H1 (cell line): Measurements from ENCODE around the gene PRR14L. TPM values are rescaled to one million over a fixed set of nuclear protein-coding genes. Genes with fewer than 3 reads are reported as not detected.

Experiments
- CTCF ChIA-PET: fragments of 300-600 bp; sonication (Branson Sonifier 250); formaldehyde crosslinking; loops from one replicate; lab custom pipeline; 2021; ENCODE audit not compliant: partially characterized antibody; lab: Charles Lee
- POLR2A ChIA-PET: fragments of 300-600 bp; sonication (Branson Sonifier 250); formaldehyde crosslinking; loops from one replicate; lab custom pipeline; 2021; ENCODE audit warnings: inconsistent platforms; ENCODE audit not compliant: partially characterized antibody; lab: Charles Lee
- DNase-seq, 2 experiments: peaks; one replicate each; pipeline versions ENCODE4 v3.0.0 to v3.0.0-alpha.2; 2010 to 2022; ENCODE audit warnings: low spot score in 2 of 2, low read depth in 1 of 2, mixed read lengths in 1 of 2
- FAIRE-seq: peaks from 2 replicates; lab custom pipeline; 2011; peaks lifted over from hg19 to GRCh38; lab: Jason Lieb, UNC
- H2AFZ ChIP-seq: 2 replicates; pipeline ENCODE4 v1.8.1; 2012; ENCODE audit warnings: low read length, inconsistent platforms
- H2AK5ac ChIP-seq: 2 replicates; pipeline ENCODE4 v1.6.1; 2013; ENCODE audit warnings: low read depth, low read length
- H2BK120ac ChIP-seq: replicated peaks from 2 replicates; pipeline ENCODE3; 2013; ENCODE audit warnings: low read depth, low read length, inconsistent platforms
- H2BK12ac ChIP-seq: 2 replicates; pipeline ENCODE4 v1.6.1; 2013; ENCODE audit warnings: low read depth, low read length
- H2BK15ac ChIP-seq: 2 replicates; pipeline ENCODE4 v1.6.1; 2013; ENCODE audit warnings: low read length
- H2BK20ac ChIP-seq: 2 replicates; pipeline ENCODE4 v1.6.1; 2013; ENCODE audit warnings: low read length
- H2BK5ac ChIP-seq: 2 replicates; pipeline ENCODE4 v1.6.1; 2013; ENCODE audit warnings: low read depth, low read length
- H3K14ac ChIP-seq: 2 replicates; pipeline ENCODE4 v1.6.1; 2013; ENCODE audit warnings: inconsistent platforms; ENCODE audit not compliant: insufficient read length
- H3K18ac ChIP-seq: 2 replicates; pipeline ENCODE4 v1.6.1; 2013; ENCODE audit warnings: low read length; ENCODE audit errors: extremely low read depth
- H3K23ac ChIP-seq: 2 replicates; pipeline ENCODE4 v1.6.1; 2013; ENCODE audit warnings: inconsistent platforms; ENCODE audit not compliant: insufficient read length
- H3K23me2 ChIP-seq: 2 replicates; pipeline ENCODE4 v1.6.1; 2013; ENCODE audit warnings: low read depth, low read length
- H3K27ac ChIP-seq: 2 replicates; pipeline ENCODE4 v1.6.1; 2011; ENCODE audit warnings: low read depth, low read length, inconsistent platforms
- H3K27me3 ChIP-seq, 4 experiments: replicated peaks in 1 of 4; 1 replicate in 1 of 4; 2 replicates in 3 of 4; pipeline versions ENCODE4 v1.6.1 to v1.8.1; 2011 to 2013; ENCODE audit warnings: low read length in 3 of 4, mild to moderate bottlenecking in 3 of 4, inconsistent platforms in 2 of 4, mixed read lengths in 2 of 4, moderate library complexity in 1 of 4; ENCODE audit not compliant: control insufficient read depth in 3 of 4, insufficient read depth in 3 of 4; ENCODE audit errors: extremely low read depth in 1 of 4
- H3K36me3 ChIP-seq, 4 experiments: 2 replicates each; pipeline versions ENCODE4 v1.6.1 to v1.8.1; 2011 to 2013; ENCODE audit warnings: mild to moderate bottlenecking in 4 of 4, low read length in 3 of 4, moderate library complexity in 2 of 4, control low read depth in 1 of 4, inconsistent platforms in 1 of 4; ENCODE audit not compliant: insufficient read depth in 4 of 4, control insufficient read depth in 2 of 4
- H3K4ac ChIP-seq: replicated peaks from 2 replicates; pipeline ENCODE3; 2013; ENCODE audit warnings: low read length, low read depth, mixed read lengths, inconsistent platforms; ENCODE audit not compliant: insufficient read length
- H3K4me1 ChIP-seq, 4 experiments: replicated peaks in 1 of 4; 1 replicate in 1 of 4; 2 replicates in 3 of 4; pipeline versions ENCODE4 v1.6.1 to v1.8.1; 2011 to 2013; ENCODE audit warnings: low read length in 3 of 4, inconsistent platforms in 2 of 4, mixed read lengths in 1 of 4; ENCODE audit not compliant: insufficient read depth in 4 of 4, control insufficient read depth in 3 of 4
- H3K4me2 ChIP-seq, 2 experiments: 2 replicates each; pipeline versions ENCODE4 v1.6.1 to v1.8.1; 2011 to 2013; ENCODE audit warnings: low read depth in 2 of 2, low read length in 2 of 2, control low read depth in 1 of 2, inconsistent platforms in 1 of 2, mild to moderate bottlenecking in 1 of 2; ENCODE audit not compliant: insufficient read depth in 1 of 2
- H3K4me3 ChIP-seq, 4 experiments: fragments of 200-600, 300-600 bp in 1 of 4; sonication (generic), shearing (Covaris generic), sonication (Bioruptor Twin) in 1 of 4; 2 replicates each; pipeline versions ENCODE4 v1.5.1 to v1.8.1; 2011 to 2016; ENCODE audit warnings: low read length in 4 of 4, low read depth in 3 of 4, control low read depth in 2 of 4, inconsistent platforms in 2 of 4, mild to moderate bottlenecking in 2 of 4, mixed read lengths in 1 of 4, moderate library complexity in 1 of 4; ENCODE audit not compliant: insufficient read depth in 2 of 4; ENCODE audit errors: extremely low read depth in 1 of 4
- H3K56ac ChIP-seq: replicated peaks from 2 replicates; pipeline ENCODE3; 2013; ENCODE audit warnings: low read depth, mild to moderate bottlenecking, mixed read lengths, low read length, inconsistent platforms; ENCODE audit not compliant: insufficient read length
- H3K79me1 ChIP-seq: 2 replicates; pipeline ENCODE4 v1.6.1; 2013; ENCODE audit warnings: low read depth, low read length, control low read depth
- H3K79me2 ChIP-seq, 2 experiments: 2 replicates each; pipeline versions ENCODE4 v1.6.1 to v1.8.1; 2012 to 2013; ENCODE audit warnings: low read length in 2 of 2, mild to moderate bottlenecking in 2 of 2, inconsistent platforms in 1 of 2; ENCODE audit not compliant: insufficient read depth in 2 of 2, control insufficient read depth in 1 of 2
- H3K9ac ChIP-seq, 4 experiments: replicated peaks in 1 of 4; 1 replicate in 1 of 4; 2 replicates in 3 of 4; pipeline versions ENCODE4 v1.6.1 to v1.8.1; 2011 to 2013; ENCODE audit warnings: low read depth in 3 of 4, low read length in 3 of 4, control low read depth in 2 of 4, mild to moderate bottlenecking in 2 of 4, moderate library complexity in 2 of 4, inconsistent platforms in 1 of 4; ENCODE audit errors: extremely low read depth in 1 of 4
- H3K9me3 ChIP-seq, 2 experiments: 2 replicates each; pipeline versions ENCODE4 v1.6.1 to v1.8.1; 2012 to 2013; ENCODE audit warnings: mild to moderate bottlenecking in 2 of 2, moderate library complexity in 2 of 2, control low read depth in 1 of 2, inconsistent platforms in 1 of 2, low read depth in 1 of 2, low read length in 1 of 2, mixed read lengths in 1 of 2; ENCODE audit not compliant: insufficient read depth in 2 of 2
- H4K20me1 ChIP-seq, 2 experiments: replicated peaks in 1 of 2; 2 replicates each; pipeline versions ENCODE3 to v1.8.1; 2011 to 2013; ENCODE audit warnings: inconsistent platforms in 2 of 2, low read length in 2 of 2, mild to moderate bottlenecking in 1 of 2; ENCODE audit not compliant: insufficient read depth in 2 of 2, control insufficient read depth in 1 of 2
- H4K5ac ChIP-seq: 2 replicates; pipeline ENCODE4 v1.6.1; 2013; ENCODE audit warnings: low read length, low read depth, mixed read lengths, inconsistent platforms; ENCODE audit not compliant: insufficient read length
- H4K8ac ChIP-seq: 2 replicates; pipeline ENCODE4 v1.8.0; 2013; ENCODE audit warnings: mild to moderate bottlenecking, moderate library complexity, low read length, inconsistent platforms; ENCODE audit not compliant: insufficient read depth; ENCODE audit errors: extremely low read depth
- H4K91ac ChIP-seq: replicated peaks from 2 replicates; pipeline ENCODE3; 2013; ENCODE audit warnings: low read length, mixed read lengths, inconsistent platforms; ENCODE audit not compliant: insufficient read length
- BCL11A ChIP-seq, 2 experiments: IDR thresholded peaks; one replicate each; pipeline ENCODE4 v1.6.1; 2011; ENCODE audit warnings: low read depth in 2 of 2, low read length in 2 of 2, mild to moderate bottlenecking in 2 of 2
- CREB1 ChIP-seq: IDR thresholded peaks from 2 replicates; pipeline ENCODE4 v1.6.1; 2012; ENCODE audit warnings: inconsistent platforms
- EP300 ChIP-seq, 2 experiments: IDR thresholded peaks; 1 replicate in 1 of 2; 2 replicates in 1 of 2; pipeline ENCODE4 v1.6.1; 2011 to 2012; ENCODE audit warnings: low read depth in 2 of 2, low read length in 2 of 2, mild to moderate bottlenecking in 2 of 2, borderline replicate concordance in 1 of 2, inconsistent platforms in 1 of 2, moderate library complexity in 1 of 2
- HDAC6 ChIP-seq: IDR thresholded peaks from one replicate; pipeline ENCODE4 v1.7.1; 2012; ENCODE audit warnings: low read depth, mild to moderate bottlenecking, inconsistent platforms, low read length, moderate library complexity
- PHF8 ChIP-seq: fragments of 200-600 bp; sonication (generic); conservative IDR thresholded peaks from 2 replicates; pipeline ENCODE4 v1.7.1; 2012; ENCODE audit warnings: low read depth, mild to moderate bottlenecking, inconsistent platforms, low read length, moderate library complexity
- POLR2AphosphoS5 ChIP-seq: IDR thresholded peaks from 2 replicates; pipeline ENCODE4 v1.6.1; 2011; ENCODE audit warnings: low read depth, low read length
- WGBS, 2 experiments: shearing (Covaris generic) in 1 of 2; methylation state at CpG; one replicate each; pipeline versions ENCODE4 v1.1.6 to v1.1.7; 2013 to 2015; ENCODE audit warnings: low lambda C conversion rate in 2 of 2, mixed read lengths in 2 of 2, inconsistent platforms in 1 of 2, low coverage in 1 of 2, missing lambda C conversion rate in 1 of 2; ENCODE audit not compliant: insufficient replicate concordance in 2 of 2, insufficient coverage in 1 of 2, insufficient read length in 1 of 2; ENCODE audit errors: extremely low coverage in 1 of 2, missing lambda C conversion rate in 1 of 2; 5-methylcytosine and 5-hydroxymethylcytosine counted together
- polyA plus RNA-seq, 7 experiments: library from polyadenylated mRNA; depleted of rRNA in 3 of 7; stranded (reverse) in 5 of 7; unstranded in 2 of 7; fragments of >200 nt in 5 of 7; fragments of 200-250 nt in 2 of 7; gene quantifications; 1 replicate in 5 of 7; 2 replicates in 1 of 7; 4 replicates in 1 of 7; pipeline versions ENCODE4 v1.2.1 to v1.2.3, GENCODE V29; 2011 to 2013; ENCODE audit warnings: missing spikeins in 2 of 7, mixed read lengths in 2 of 7
- total RNA-seq: library from RNA; stranded (reverse); fragmentation: NEBNext Ultra II Directional; extraction: Animal tissue kit (Norgen Biotek cat#: 25700); gene quantifications from 2 replicates; pipeline ENCODE4 v1.2.1, GENCODE V29; 2021
- TF ChIP-seq, protein P1 (sequence below), 3 experiments: IDR thresholded peaks; 1 replicate in 2 of 3; 2 replicates in 1 of 3; pipeline versions ENCODE4 v1.5.1 to v1.6.1; 2011; ENCODE audit warnings: low read length in 3 of 3, mild to moderate bottlenecking in 3 of 3, inconsistent platforms in 2 of 3, low read depth in 1 of 3, moderate library complexity in 1 of 3; ENCODE audit not compliant: insufficient read depth in 1 of 3; ENCODE audit errors: control extremely low read depth in 1 of 3
- TF ChIP-seq, protein P2 (sequence below): IDR thresholded peaks from 2 replicates; pipeline ENCODE4 v1.6.1; 2012; ENCODE audit warnings: low read length, inconsistent platforms

PRR14L gene
- total and polyA plus RNA-seq, 2 of the 8 experiments (the other 6 are each of a cell fraction or from before 2014, with no cell fraction given), result 26.5 to 98.6 TPM

DNA sequence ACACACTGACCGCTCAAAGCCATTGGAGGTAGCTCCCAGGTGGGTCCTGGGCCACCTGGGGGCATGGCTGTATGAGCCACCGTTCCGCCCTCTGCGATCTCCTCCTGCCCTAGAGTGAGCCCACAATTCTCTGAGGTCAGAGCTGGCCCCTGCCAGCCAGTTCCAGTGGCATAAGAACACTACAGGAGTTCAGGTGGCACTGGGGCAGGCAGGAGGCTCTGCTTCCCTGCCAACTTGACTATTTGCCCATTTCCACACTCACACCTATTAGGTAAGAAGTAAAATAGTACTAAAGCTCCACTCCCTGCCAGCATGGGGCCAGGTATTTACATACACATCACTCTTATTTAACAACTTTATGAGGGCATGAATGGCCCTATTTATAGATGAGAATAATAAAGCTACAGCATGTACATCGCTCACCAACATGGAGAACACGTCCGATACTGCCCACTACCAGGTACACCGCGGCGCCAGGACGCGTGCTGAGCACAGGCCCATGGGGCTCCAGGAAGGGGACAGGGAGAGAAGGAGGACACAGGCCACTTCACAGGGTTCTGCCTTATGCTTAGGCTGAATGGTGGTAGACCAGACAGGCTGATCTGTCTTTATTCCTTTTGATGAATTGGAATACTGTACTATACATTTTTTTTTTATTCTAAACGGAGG is 114.2 kb downstream of the PRR14L start:
- Histone ChIP-seq H2BK15ac (no peak overlapping the region), H3K79me1 (peaks cover 17% of the 10 kb centered on the region), H3K4ac (no peak overlapping the region), H3K9me3 (no peaks in the 10 kb centered on the region), H2BK20ac (no peak overlapping the region), H2BK12ac (no peak overlapping the region), H3K4me2 (no peak overlapping the region), H3K18ac (no peak overlapping the region), H4K91ac (no peak overlapping the region), H2AK5ac (no peak overlapping the region), H3K4me3 (no peak overlapping the region), H4K5ac (no peak overlapping the region), H2BK5ac (no peak overlapping the region), H4K8ac (no peak overlapping the region), H3K56ac (no peak overlapping the region), H3K36me3 (no peaks in the 10 kb centered on the region), H3K23ac (no peak overlapping the region), H3K27ac (no peak overlapping the region), H2AFZ (no peak overlapping the region), H4K20me1 (peaks cover 10 to 17% of the 10 kb centered on the region in 2 experiments), H2BK120ac (no peak overlapping the region), H3K14ac (no peak overlapping the region), H3K9ac (no peak overlapping the region), H3K79me2 (peaks cover 2 to 51% of the 10 kb centered on the region in 2 experiments; a peak in 3 of 4 replicates), H3K23me2 (peaks cover 6% of the 10 kb centered on the region; the same call in 1 of the 2 replicates), H3K27me3 (no peaks in the 10 kb centered on the region), H3K4me1 (peaks cover 0 to 9% (median 7%) of the 10 kb centered on the region in 4 experiments; a peak in 5 of 7 replicates)
- WGBS, 2 experiments, result 96% methylated on average over 13 of the region's 13 CpGs; no CpG with 5 or more reads in 1 of the 2 experiments
- POLR2A ChIA-PET, result interaction anchor here (1.4 kb wide), 1 partner anchor 11 kb away, joined by 5 read pairs; no protein-coding TSS in a partner anchor
- CTCF ChIA-PET, result interaction anchor here (1.0 to 9.3 kb wide), 8 partner anchors 11 to 187 kb away, joined by 3 to 105 read pairs (median 5); no protein-coding TSS in a partner anchor
- FAIRE-seq (no peak), DNase-seq (no peak)
- TF ChIP-seq HDAC6 (no peak), BCL11A (IDR thresholded peaks at IDR 0.05; ENCODE audit: low read depth in 2 of 2, low read length in 2 of 2) (no peak), EP300 (IDR thresholded peaks at IDR 0.05; ENCODE audit: borderline replicate concordance in 1 of 2, low read depth in 2 of 2, low read length in 2 of 2) (no peak), POLR2AphosphoS5 (no peak), PHF8 (no peak), CREB1 (no peak)
- TF ChIP-seq, protein P1, sequence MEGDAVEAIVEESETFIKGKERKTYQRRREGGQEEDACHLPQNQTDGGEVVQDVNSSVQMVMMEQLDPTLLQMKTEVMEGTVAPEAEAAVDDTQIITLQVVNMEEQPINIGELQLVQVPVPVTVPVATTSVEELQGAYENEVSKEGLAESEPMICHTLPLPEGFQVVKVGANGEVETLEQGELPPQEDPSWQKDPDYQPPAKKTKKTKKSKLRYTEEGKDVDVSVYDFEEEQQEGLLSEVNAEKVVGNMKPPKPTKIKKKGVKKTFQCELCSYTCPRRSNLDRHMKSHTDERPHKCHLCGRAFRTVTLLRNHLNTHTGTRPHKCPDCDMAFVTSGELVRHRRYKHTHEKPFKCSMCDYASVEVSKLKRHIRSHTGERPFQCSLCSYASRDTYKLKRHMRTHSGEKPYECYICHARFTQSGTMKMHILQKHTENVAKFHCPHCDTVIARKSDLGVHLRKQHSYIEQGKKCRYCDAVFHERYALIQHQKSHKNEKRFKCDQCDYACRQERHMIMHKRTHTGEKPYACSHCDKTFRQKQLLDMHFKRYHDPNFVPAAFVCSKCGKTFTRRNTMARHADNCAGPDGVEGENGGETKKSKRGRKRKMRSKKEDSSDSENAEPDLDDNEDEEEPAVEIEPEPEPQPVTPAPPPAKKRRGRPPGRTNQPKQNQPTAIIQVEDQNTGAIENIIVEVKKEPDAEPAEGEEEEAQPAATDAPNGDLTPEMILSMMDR (IDR thresholded peaks at IDR 0.05; ENCODE audit: control extremely low read depth in 1 of 3, insufficient read depth in 1 of 3, low read depth in 1 of 3, low read length in 3 of 3), result no peak
- TF ChIP-seq, protein P2, sequence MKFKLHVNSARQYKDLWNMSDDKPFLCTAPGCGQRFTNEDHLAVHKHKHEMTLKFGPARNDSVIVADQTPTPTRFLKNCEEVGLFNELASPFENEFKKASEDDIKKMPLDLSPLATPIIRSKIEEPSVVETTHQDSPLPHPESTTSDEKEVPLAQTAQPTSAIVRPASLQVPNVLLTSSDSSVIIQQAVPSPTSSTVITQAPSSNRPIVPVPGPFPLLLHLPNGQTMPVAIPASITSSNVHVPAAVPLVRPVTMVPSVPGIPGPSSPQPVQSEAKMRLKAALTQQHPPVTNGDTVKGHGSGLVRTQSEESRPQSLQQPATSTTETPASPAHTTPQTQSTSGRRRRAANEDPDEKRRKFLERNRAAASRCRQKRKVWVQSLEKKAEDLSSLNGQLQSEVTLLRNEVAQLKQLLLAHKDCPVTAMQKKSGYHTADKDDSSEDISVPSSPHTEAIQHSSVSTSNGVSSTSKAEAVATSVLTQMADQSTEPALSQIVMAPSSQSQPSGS, result no peak
